GM12872 (cell line): ENCODE results near the gene ERV3-1.

Source experiments
- TF ChIP-seq, protein P1 (sequence below): IDR thresholded peaks from 3 replicates; pipeline ENCODE4 v1.5.1; 2011; ENCODE audit warnings: low read depth, mild to moderate bottlenecking, low read length, moderate library complexity; ENCODE audit not compliant: insufficient read depth

ERV3-1 gene

DNA sequence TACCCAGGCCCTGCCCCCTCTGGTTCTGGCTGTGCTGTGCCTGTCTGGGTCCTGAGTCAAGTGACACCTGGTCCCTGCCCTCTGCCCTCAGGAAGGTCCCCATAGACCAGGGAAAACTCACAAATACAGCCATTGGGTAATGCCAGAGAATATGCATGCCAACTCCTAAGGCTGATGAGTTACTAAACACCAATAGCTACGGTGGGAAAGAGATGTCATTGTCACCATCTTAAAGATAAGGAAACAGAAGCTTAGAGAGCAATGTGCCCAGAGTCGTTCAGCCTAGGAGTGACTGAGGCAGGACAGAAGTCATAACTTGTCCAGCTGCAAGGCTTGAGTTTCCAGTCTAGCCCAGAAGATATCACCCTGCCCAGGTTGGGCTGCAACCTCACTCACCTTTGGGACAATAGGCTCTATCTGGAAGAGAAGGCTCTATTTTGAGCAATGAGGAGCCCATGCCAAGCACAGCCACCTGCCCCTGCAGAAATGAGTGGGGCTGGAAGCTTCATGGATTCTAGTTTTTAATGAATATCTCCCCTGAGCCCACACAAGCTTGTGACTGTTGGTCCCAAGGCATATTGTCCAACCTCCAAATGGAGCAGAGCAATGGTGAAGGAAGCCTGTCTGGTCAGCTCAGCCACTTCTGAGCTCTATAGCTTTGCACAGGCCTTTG is 60.8 kb downstream of the ERV3-1 start:
- TF ChIP-seq, protein P1, sequence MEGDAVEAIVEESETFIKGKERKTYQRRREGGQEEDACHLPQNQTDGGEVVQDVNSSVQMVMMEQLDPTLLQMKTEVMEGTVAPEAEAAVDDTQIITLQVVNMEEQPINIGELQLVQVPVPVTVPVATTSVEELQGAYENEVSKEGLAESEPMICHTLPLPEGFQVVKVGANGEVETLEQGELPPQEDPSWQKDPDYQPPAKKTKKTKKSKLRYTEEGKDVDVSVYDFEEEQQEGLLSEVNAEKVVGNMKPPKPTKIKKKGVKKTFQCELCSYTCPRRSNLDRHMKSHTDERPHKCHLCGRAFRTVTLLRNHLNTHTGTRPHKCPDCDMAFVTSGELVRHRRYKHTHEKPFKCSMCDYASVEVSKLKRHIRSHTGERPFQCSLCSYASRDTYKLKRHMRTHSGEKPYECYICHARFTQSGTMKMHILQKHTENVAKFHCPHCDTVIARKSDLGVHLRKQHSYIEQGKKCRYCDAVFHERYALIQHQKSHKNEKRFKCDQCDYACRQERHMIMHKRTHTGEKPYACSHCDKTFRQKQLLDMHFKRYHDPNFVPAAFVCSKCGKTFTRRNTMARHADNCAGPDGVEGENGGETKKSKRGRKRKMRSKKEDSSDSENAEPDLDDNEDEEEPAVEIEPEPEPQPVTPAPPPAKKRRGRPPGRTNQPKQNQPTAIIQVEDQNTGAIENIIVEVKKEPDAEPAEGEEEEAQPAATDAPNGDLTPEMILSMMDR: no peak
